ENCODE measurements around the gene CLDN25. TPM values are rescaled to one million over a fixed set of nuclear protein-coding genes. Genes with fewer than 3 reads are reported as not detected.
A peak's percentile ranks its signal among the peaks of the same experiment; 100 is the strongest.

CLDN25 gene
- total and polyA plus RNA-seq, 2 of the 13 experiments (the other 11 are each of a cell fraction or from before 2014, with no cell fraction given) = not detected

GRCh38 chr11:113773416-113774173 is 6.0 kb upstream of the CLDN25 start, which contains the start of gene ZW10 (continued):
- TF ChIP-seq, protein P1, sequence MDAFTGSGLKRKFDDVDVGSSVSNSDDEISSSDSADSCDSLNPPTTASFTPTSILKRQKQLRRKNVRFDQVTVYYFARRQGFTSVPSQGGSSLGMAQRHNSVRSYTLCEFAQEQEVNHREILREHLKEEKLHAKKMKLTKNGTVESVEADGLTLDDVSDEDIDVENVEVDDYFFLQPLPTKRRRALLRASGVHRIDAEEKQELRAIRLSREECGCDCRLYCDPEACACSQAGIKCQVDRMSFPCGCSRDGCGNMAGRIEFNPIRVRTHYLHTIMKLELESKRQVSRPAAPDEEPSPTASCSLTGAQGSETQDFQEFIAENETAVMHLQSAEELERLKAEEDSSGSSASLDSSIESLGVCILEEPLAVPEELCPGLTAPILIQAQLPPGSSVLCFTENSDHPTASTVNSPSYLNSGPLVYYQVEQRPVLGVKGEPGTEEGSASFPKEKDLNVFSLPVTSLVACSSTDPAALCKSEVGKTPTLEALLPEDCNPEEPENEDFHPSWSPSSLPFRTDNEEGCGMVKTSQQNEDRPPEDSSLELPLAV (CRISPR knock-in tag; conservative IDR thresholded peaks at IDR 0.05; ENCODE audit: low read depth) = no peak
- TF ChIP-seq ZNF670 (CRISPR knock-in tag; IDR thresholded peaks at IDR 0.05; ENCODE audit: borderline replicate concordance) = peak; percentile 46; the same call in 1 of the 2 replicates
- TF ChIP-seq MNT (IDR thresholded peaks at IDR 0.05) = no peak
- TF ChIP-seq, protein P2, sequence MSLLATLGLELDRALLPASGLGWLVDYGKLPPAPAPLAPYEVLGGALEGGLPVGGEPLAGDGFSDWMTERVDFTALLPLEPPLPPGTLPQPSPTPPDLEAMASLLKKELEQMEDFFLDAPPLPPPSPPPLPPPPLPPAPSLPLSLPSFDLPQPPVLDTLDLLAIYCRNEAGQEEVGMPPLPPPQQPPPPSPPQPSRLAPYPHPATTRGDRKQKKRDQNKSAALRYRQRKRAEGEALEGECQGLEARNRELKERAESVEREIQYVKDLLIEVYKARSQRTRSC (CRISPR knock-in tag; IDR thresholded peaks at IDR 0.05; ENCODE audit: low read depth) = no peak
- TF ChIP-seq ZNF232 (CRISPR knock-in tag; IDR thresholded peaks at IDR 0.05; ENCODE audit: borderline replicate concordance) = 0 out of 2 replicates have a peak, but pooled peaks have one; percentile 75
- TF ChIP-seq, protein P3, sequence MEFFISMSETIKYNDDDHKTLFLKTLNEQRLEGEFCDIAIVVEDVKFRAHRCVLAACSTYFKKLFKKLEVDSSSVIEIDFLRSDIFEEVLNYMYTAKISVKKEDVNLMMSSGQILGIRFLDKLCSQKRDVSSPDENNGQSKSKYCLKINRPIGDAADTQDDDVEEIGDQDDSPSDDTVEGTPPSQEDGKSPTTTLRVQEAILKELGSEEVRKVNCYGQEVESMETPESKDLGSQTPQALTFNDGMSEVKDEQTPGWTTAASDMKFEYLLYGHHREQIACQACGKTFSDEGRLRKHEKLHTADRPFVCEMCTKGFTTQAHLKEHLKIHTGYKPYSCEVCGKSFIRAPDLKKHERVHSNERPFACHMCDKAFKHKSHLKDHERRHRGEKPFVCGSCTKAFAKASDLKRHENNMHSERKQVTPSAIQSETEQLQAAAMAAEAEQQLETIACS (CRISPR knock-in tag; IDR thresholded peaks at IDR 0.05) = no peak
- TF ChIP-seq ZNF530 (CRISPR knock-in tag; IDR thresholded peaks at IDR 0.05; ENCODE audit: low read depth) = no peak
- TF ChIP-seq NFE2 (CRISPR knock-in tag; IDR thresholded peaks at IDR 0.05) = no peak
- TF ChIP-seq, protein P4, sequence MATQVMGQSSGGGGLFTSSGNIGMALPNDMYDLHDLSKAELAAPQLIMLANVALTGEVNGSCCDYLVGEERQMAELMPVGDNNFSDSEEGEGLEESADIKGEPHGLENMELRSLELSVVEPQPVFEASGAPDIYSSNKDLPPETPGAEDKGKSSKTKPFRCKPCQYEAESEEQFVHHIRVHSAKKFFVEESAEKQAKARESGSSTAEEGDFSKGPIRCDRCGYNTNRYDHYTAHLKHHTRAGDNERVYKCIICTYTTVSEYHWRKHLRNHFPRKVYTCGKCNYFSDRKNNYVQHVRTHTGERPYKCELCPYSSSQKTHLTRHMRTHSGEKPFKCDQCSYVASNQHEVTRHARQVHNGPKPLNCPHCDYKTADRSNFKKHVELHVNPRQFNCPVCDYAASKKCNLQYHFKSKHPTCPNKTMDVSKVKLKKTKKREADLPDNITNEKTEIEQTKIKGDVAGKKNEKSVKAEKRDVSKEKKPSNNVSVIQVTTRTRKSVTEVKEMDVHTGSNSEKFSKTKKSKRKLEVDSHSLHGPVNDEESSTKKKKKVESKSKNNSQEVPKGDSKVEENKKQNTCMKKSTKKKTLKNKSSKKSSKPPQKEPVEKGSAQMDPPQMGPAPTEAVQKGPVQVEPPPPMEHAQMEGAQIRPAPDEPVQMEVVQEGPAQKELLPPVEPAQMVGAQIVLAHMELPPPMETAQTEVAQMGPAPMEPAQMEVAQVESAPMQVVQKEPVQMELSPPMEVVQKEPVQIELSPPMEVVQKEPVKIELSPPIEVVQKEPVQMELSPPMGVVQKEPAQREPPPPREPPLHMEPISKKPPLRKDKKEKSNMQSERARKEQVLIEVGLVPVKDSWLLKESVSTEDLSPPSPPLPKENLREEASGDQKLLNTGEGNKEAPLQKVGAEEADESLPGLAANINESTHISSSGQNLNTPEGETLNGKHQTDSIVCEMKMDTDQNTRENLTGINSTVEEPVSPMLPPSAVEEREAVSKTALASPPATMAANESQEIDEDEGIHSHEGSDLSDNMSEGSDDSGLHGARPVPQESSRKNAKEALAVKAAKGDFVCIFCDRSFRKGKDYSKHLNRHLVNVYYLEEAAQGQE (IDR thresholded peaks at IDR 0.05; ENCODE audit: borderline replicate concordance in 1 of 2, low read depth in 1 of 2, low read length in 2 of 2) = peak in 1 of 2 experiments; percentile 21; a peak in 1 of 4 replicates
- TF ChIP-seq ZNF775 (CRISPR knock-in tag; IDR thresholded peaks at IDR 0.05; ENCODE audit: borderline replicate concordance) = no peak
- no peak for TF ChIP-seq SETDB1 (CRISPR knock-in tag; IDR thresholded peaks at IDR 0.05; ENCODE audit: borderline replicate concordance)
- no peak for TF ChIP-seq ZFAT (CRISPR knock-in tag; conservative IDR thresholded peaks at IDR 0.05)
- no peak for TF ChIP-seq ZNF782 (CRISPR knock-in tag; IDR thresholded peaks at IDR 0.05; ENCODE audit: borderline replicate concordance)
- no peak for TF ChIP-seq ZNF713 (CRISPR knock-in tag; IDR thresholded peaks at IDR 0.05)
- no peak for TF ChIP-seq ADNP (CRISPR knock-in tag; IDR thresholded peaks at IDR 0.05)
- no peak for TF ChIP-seq HIVEP1 (CRISPR knock-in tag; IDR thresholded peaks at IDR 0.05)
